Measurements from ENCODE around the gene BCL2L13.

DNA sequence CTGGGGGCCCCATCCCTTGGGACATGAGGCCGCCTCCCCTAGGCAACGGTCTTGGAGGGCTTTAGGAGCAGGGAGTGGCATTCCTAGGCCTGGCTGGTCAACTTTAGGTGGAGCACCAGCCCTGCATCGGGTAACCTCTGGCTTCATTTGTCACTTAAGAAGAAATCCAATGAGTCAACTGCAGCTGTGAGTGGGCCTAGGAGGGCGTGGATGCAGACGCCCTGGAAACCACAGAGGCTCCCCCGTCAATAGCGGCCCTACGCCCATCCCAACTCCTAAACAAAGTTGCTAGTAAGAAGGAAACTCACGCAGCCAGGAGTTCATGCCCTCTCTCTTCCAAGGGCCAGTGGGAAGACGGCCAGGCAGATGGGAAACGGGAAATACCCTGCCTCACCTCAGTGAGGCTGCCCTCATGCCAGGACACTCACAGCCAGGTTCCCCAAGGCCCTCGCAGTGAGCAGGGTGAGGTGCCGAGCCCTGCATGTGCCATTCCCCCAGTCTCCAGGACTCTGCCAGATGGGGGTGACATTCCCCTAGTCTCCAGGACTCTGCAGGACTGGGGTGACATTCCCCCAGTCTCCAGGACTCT is 114.9 kb downstream of the BCL2L13 start:
- TF ChIP-seq YY1 (IDR thresholded peaks at IDR 0.05; ENCODE audit: insufficient read depth, insufficient read length) (no peak), SUZ12 (IDR thresholded peaks at IDR 0.05; ENCODE audit: extremely low read depth, insufficient read depth, insufficient read length) (no peak)
